SK-N-SH treated with all-trans-retinoic acid at 6 μM for 48 hours (cell line): ENCODE measurements around the gene SMCR8.

Experiments
- ATAC-seq: fragments of 200-7000 bp; cut with Tn5 transposase; 3 replicates; pipeline ENCODE4 v1.9.1; 2020; ENCODE audit warnings: mild to moderate bottlenecking, moderate library complexity
- ARNTL ChIP-seq: fragments of 450-650 bp; formaldehyde crosslinking; IDR thresholded peaks from 2 replicates; pipeline ENCODE4 v1.5.0; 2020; ENCODE audit warnings: low read depth, mild to moderate bottlenecking, moderate library complexity, borderline replicate concordance
- BACH2 ChIP-seq: fragments of 250-450 bp; sonication (Bioruptor Pico); IDR thresholded peaks from 2 replicates; pipeline ENCODE4 v1.9.0; 2021; ENCODE audit warnings: mild to moderate bottlenecking, borderline replicate concordance
- CSDC2 ChIP-seq: fragments of 250-450 bp; sonication (Bioruptor Pico); IDR thresholded peaks from 2 replicates; pipeline ENCODE4 v1.5.0; 2020; ENCODE audit warnings: mild to moderate bottlenecking, moderate library complexity
- ESRRG ChIP-seq: fragments of 250-450 bp; sonication (Bioruptor Pico); IDR thresholded peaks from 2 replicates; pipeline ENCODE4 v1.6.1; 2021; ENCODE audit warnings: mild to moderate bottlenecking
- GLIS3 ChIP-seq: fragments of 250-450 bp; sonication (Bioruptor Pico); IDR thresholded peaks from 2 replicates; pipeline ENCODE4 v1.5.0; 2020; ENCODE audit warnings: mild to moderate bottlenecking, moderate library complexity
- OSR1 ChIP-seq: fragments of 250-450 bp; sonication (Bioruptor Pico); IDR thresholded peaks from 2 replicates; pipeline ENCODE4 v1.8.0; 2022; ENCODE audit warnings: moderate library complexity, mild to moderate bottlenecking, inconsistent platforms
- PPARA ChIP-seq: fragments of 250-450 bp; sonication (Bioruptor Pico); IDR thresholded peaks from 2 replicates; pipeline ENCODE4 v1.5.0; 2020; ENCODE audit warnings: mild to moderate bottlenecking, borderline replicate concordance
- RARB ChIP-seq: fragments of 250-450 bp; sonication (Bioruptor Pico); IDR thresholded peaks from 2 replicates; pipeline ENCODE4 v1.8.0; 2021; ENCODE audit warnings: mild to moderate bottlenecking, moderate library complexity
- SNAI2 ChIP-seq: fragments of 250-450 bp; sonication (Bioruptor Pico); IDR thresholded peaks from 2 replicates; pipeline ENCODE4 v1.5.0; 2020; ENCODE audit warnings: mild to moderate bottlenecking, moderate library complexity
- TOX ChIP-seq: fragments of 250-450 bp; sonication (Bioruptor Pico); IDR thresholded peaks from 2 replicates; pipeline ENCODE4 v1.8.0; 2021; ENCODE audit warnings: mild to moderate bottlenecking, moderate library complexity, borderline replicate concordance
- ZFP3 ChIP-seq: fragments of 250-450 bp; sonication (Bioruptor Pico); IDR thresholded peaks from 2 replicates; pipeline ENCODE4 v1.5.0; 2020; ENCODE audit warnings: mild to moderate bottlenecking, moderate library complexity
- ZFP30 ChIP-seq: fragments of 450-650 bp; formaldehyde crosslinking; IDR thresholded peaks from 2 replicates; pipeline ENCODE4 v1.5.0; 2022; ENCODE audit warnings: mild to moderate bottlenecking, moderate library complexity
- ZNF565 ChIP-seq: fragments of 450-650 bp; formaldehyde crosslinking; conservative IDR thresholded peaks from 2 replicates; pipeline ENCODE4 v1.5.0; 2020; ENCODE audit warnings: low read depth, mild to moderate bottlenecking, moderate library complexity
- ZNF70 ChIP-seq: fragments of 450-650 bp; formaldehyde crosslinking; IDR thresholded peaks from 2 replicates; pipeline ENCODE4 v1.5.0; 2020; ENCODE audit warnings: mild to moderate bottlenecking, moderate library complexity
- ZNF8 ChIP-seq: fragments of 450-650 bp; formaldehyde crosslinking; IDR thresholded peaks from 2 replicates; pipeline ENCODE4 v1.5.0; 2020; ENCODE audit warnings: mild to moderate bottlenecking, moderate library complexity
- TF ChIP-seq, protein P1 (sequence below): fragments of 250-450 bp; sonication (Bioruptor Pico); IDR thresholded peaks from 2 replicates; pipeline ENCODE4 v1.8.0; 2021; ENCODE audit warnings: low read depth, mild to moderate bottlenecking, moderate library complexity, borderline replicate concordance
- TF ChIP-seq, protein P2 (sequence below): fragments of 250-450 bp; sonication (Bioruptor Pico); IDR thresholded peaks from 2 replicates; pipeline ENCODE4 v1.8.0; 2020; ENCODE audit warnings: mild to moderate bottlenecking, moderate library complexity, borderline replicate concordance
- TF ChIP-seq, protein P3 (sequence below): fragments of 250-450 bp; sonication (Bioruptor Pico); IDR thresholded peaks from 2 replicates; pipeline ENCODE4 v1.5.0; 2020; ENCODE audit warnings: mild to moderate bottlenecking, moderate library complexity
- TF ChIP-seq, protein P4 (sequence below): fragments of 250-450 bp; sonication (Bioruptor Pico); IDR thresholded peaks from 2 replicates; pipeline ENCODE4 v1.5.1; 2021; ENCODE audit warnings: mild to moderate bottlenecking, moderate library complexity

SMCR8 gene

DNA sequence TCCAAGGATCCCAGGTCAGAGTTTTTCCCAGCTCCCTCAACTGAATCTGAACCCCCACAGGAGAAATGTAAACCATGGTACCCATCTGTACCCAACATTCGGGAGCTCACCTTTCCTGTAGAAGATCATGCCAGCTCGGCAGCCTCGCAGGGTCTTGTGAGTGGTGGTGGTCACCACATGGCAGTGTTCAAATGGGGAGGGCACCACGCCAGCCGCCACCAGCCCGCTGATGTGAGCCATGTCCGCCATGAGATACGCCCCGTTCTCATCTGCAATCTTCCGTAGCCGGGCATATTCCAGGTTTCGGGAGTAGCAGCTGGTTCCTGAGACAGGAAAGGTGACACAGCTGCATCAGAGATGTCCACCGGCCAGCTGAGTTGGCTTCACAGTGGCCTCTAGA, 24.8 kb downstream of the SMCR8 start (continued):
- no peak for TF ChIP-seq BACH2

DNA sequence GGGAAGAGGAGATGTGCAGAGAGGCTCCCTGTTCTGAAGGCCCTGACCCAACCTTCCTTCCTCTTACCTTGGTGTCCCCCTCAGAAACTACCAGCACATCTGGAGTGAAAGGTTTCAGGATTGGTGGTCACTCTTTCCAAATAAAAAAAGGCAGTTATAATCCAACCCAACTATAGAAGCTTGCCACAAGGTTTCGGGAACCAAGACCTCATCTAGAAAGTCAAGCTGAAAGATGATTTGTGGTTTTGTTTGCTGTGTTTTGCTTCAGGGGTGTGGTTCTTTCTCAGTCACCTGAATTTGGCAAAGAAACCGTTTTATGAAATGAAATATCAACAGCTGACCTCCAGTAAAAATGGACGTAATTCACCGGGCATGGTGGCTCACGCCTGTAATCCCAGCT, 28.9 kb downstream of the SMCR8 start:
- no peak for ATAC-seq

DNA sequence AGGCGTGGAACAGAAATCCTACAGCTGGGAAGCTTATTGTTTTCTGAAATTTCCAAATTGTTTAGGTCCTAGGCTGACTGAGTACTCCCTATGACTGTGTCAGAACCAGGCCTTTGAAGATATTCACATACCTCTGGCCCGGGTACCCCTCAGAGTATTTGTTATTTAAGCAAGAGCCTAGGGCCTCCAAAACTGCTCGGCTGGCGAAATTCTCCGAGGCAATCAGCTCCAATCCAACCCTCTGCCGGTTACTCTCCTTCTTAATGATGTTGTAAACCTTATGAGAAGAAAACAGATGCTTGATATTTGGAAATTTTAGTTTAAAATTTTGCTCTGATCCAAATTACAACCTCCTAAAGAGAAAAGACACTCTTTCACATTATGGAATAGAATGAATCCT, 38.4 kb downstream of the SMCR8 start:
- TF ChIP-seq, protein P1, sequence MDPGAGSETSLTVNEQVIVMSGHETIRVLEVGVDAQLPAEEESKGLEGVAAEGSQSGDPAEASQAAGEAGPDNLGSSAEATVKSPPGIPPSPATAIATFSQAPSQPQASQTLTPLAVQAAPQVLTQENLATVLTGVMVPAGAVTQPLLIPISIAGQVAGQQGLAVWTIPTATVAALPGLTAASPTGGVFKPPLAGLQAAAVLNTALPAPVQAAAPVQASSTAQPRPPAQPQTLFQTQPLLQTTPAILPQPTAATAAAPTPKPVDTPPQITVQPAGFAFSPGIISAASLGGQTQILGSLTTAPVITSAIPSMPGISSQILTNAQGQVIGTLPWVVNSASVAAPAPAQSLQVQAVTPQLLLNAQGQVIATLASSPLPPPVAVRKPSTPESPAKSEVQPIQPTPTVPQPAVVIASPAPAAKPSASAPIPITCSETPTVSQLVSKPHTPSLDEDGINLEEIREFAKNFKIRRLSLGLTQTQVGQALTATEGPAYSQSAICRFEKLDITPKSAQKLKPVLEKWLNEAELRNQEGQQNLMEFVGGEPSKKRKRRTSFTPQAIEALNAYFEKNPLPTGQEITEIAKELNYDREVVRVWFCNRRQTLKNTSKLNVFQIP (CRISPR knock-in tag): no peak
- TF ChIP-seq PPARA (CRISPR knock-in tag) (no peak), ZFP30 (no peak), ZFP3 (CRISPR knock-in tag) (no peak), TOX (CRISPR knock-in tag) (no peak), OSR1 (CRISPR knock-in tag) (no peak), ZNF8 (no peak), GLIS3 (no peak), ARNTL (CRISPR knock-in tag) (no peak)
- TF ChIP-seq, protein P2, sequence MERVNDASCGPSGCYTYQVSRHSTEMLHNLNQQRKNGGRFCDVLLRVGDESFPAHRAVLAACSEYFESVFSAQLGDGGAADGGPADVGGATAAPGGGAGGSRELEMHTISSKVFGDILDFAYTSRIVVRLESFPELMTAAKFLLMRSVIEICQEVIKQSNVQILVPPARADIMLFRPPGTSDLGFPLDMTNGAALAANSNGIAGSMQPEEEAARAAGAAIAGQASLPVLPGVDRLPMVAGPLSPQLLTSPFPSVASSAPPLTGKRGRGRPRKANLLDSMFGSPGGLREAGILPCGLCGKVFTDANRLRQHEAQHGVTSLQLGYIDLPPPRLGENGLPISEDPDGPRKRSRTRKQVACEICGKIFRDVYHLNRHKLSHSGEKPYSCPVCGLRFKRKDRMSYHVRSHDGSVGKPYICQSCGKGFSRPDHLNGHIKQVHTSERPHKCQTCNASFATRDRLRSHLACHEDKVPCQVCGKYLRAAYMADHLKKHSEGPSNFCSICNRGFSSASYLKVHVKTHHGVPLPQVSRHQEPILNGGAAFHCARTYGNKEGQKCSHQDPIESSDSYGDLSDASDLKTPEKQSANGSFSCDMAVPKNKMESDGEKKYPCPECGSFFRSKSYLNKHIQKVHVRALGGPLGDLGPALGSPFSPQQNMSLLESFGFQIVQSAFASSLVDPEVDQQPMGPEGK (CRISPR knock-in tag): no peak
- TF ChIP-seq, protein P3, sequence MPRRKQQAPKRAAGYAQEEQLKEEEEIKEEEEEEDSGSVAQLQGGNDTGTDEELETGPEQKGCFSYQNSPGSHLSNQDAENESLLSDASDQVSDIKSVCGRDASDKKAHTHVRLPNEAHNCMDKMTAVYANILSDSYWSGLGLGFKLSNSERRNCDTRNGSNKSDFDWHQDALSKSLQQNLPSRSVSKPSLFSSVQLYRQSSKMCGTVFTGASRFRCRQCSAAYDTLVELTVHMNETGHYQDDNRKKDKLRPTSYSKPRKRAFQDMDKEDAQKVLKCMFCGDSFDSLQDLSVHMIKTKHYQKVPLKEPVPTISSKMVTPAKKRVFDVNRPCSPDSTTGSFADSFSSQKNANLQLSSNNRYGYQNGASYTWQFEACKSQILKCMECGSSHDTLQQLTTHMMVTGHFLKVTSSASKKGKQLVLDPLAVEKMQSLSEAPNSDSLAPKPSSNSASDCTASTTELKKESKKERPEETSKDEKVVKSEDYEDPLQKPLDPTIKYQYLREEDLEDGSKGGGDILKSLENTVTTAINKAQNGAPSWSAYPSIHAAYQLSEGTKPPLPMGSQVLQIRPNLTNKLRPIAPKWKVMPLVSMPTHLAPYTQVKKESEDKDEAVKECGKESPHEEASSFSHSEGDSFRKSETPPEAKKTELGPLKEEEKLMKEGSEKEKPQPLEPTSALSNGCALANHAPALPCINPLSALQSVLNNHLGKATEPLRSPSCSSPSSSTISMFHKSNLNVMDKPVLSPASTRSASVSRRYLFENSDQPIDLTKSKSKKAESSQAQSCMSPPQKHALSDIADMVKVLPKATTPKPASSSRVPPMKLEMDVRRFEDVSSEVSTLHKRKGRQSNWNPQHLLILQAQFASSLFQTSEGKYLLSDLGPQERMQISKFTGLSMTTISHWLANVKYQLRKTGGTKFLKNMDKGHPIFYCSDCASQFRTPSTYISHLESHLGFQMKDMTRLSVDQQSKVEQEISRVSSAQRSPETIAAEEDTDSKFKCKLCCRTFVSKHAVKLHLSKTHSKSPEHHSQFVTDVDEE (CRISPR knock-in tag): no peak
- ATAC-seq: no peak

More for the DNA sequence above, 28.9 kb downstream of the SMCR8 start:
- no peak for TF ChIP-seq OSR1 (CRISPR knock-in tag)
- TF ChIP-seq, protein P4, sequence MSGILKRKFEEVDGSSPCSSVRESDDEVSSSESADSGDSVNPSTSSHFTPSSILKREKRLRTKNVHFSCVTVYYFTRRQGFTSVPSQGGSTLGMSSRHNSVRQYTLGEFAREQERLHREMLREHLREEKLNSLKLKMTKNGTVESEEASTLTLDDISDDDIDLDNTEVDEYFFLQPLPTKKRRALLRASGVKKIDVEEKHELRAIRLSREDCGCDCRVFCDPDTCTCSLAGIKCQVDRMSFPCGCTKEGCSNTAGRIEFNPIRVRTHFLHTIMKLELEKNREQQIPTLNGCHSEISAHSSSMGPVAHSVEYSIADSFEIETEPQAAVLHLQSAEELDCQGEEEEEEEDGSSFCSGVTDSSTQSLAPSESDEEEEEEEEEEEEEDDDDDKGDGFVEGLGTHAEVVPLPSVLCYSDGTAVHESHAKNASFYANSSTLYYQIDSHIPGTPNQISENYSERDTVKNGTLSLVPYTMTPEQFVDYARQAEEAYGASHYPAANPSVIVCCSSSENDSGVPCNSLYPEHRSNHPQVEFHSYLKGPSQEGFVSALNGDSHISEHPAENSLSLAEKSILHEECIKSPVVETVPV: no peak
- TF ChIP-seq ZNF565 (CRISPR knock-in tag): no peak
- no peak for TF ChIP-seq RARB (CRISPR knock-in tag)
- no peak for TF ChIP-seq ESRRG (CRISPR knock-in tag)
- TF ChIP-seq ZNF8: no peak
- TF ChIP-seq, protein P2 (CRISPR knock-in tag): no peak
- no peak for TF ChIP-seq CSDC2
- TF ChIP-seq ZFP3 (CRISPR knock-in tag): no peak
- TF ChIP-seq PPARA (CRISPR knock-in tag): no peak
- TF ChIP-seq ARNTL (CRISPR knock-in tag): no peak
- TF ChIP-seq TOX (CRISPR knock-in tag): no peak
- no peak for TF ChIP-seq ZNF70

DNA sequence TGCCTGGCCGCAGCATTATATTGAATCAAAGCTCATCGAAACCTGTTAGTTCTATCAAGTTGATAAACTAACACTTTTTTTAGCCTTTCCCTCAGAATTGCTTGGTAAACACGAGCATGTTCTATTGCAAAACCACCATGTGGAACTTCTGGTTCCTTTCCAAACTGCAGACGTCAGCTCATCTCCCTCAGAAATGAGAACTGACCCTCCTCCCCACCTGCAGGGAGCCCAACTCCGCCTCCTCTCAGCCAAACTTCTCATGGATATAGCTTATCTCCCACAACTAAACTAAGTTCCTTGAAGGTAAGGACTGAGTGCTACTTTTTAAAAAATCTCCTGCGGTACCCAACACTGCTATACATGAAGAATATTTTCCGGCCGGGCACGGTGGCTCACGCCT, 41.5 kb downstream of the SMCR8 start:
- ATAC-seq: no peak
- TF ChIP-seq ZFP30: no peak
- no peak for TF ChIP-seq ZNF8
- TF ChIP-seq, protein P4: no peak
- TF ChIP-seq, protein P3 (CRISPR knock-in tag): no peak
- no peak for TF ChIP-seq SNAI2 (CRISPR knock-in tag)
- TF ChIP-seq ZFP3 (CRISPR knock-in tag): no peak
- no peak for TF ChIP-seq PPARA (CRISPR knock-in tag)
- TF ChIP-seq, protein P1 (CRISPR knock-in tag): no peak
- TF ChIP-seq RARB (CRISPR knock-in tag): no peak
